Omental fat pad (tissue), 4 donors: ENCODE results near the gene CPZ. TPM values are rescaled to one million over a fixed set of nuclear protein-coding genes. Genes with fewer than 3 reads are reported as not detected.

ENCODE experiments used
- ATAC-seq: fragments of 150-250 bp; one replicate; pipeline ENCODE4 v1.9.1; 2016; ENCODE audit warnings: mild to moderate bottlenecking, moderate library complexity; ENCODE audit not compliant: low FRiP score
- DNase-seq: peaks from one replicate; pipeline ENCODE4 v3.0.0-alpha.2; 2019; ENCODE audit warnings: low spot score
- CTCF ChIP-seq, 3 donors: fragments of 450-650 bp; IDR thresholded peaks; one replicate each; pipeline ENCODE4 v1.5.1; 2016 to 2017; ENCODE audit warnings: antibody characterized with exemption in 3 of 3, mild to moderate bottlenecking in 3 of 3, moderate library complexity in 2 of 3
- total RNA-seq, 4 donors: library from RNA; depleted of rRNA; stranded (reverse); fragments of >200 nt; gene quantifications; one replicate each; pipeline ENCODE4 v1.1.0, GENCODE V29; 2016

CPZ gene
- total RNA-seq, 4 donors from 2014 or later: 0.32 to 14.2 (median 8.4) TPM

GRCh38 chr4:8546766-8547107 lies 45.8 kb upstream of the CPZ start:
- no peak for TF ChIP-seq CTCF (IDR thresholded peaks at IDR 0.05)
- ATAC-seq: no peak
- DNase-seq: no peak

GRCh38 chr4:8547108-8547911 lies 45.3 kb upstream of the CPZ start:
- TF ChIP-seq CTCF (IDR thresholded peaks at IDR 0.05): no peak
- ATAC-seq: peak; percentile 7
- DNase-seq: no peak

- no peak for TF ChIP-seq CTCF (IDR thresholded peaks at IDR 0.05)
- DNase-seq (no peak), ATAC-seq (no peak)
Observed at GRCh38 chr4:8547912-8548730, 44.4 kb upstream of the CPZ start.

- TF ChIP-seq CTCF (IDR thresholded peaks at IDR 0.05): no peak
- no peak for ATAC-seq
Observed at GRCh38 chr4:8548731-8549351, 43.7 kb upstream of the CPZ start.

GRCh38 chr4:8549352-8549931 lies 43.1 kb upstream of the CPZ start:
- ATAC-seq: peak; percentile 14

More at GRCh38 chr4:8548731-8549351, 43.7 kb upstream of the CPZ start:
- no peak for DNase-seq

GRCh38 chr4:8550691-8551090 lies 41.9 kb upstream of the CPZ start:
- DNase-seq: no peak
- ATAC-seq: no peak
- TF ChIP-seq CTCF (IDR thresholded peaks at IDR 0.05): no peak

More at GRCh38 chr4:8549352-8549931, 43.1 kb upstream of the CPZ start:
- no peak for TF ChIP-seq CTCF (IDR thresholded peaks at IDR 0.05)
- no peak for DNase-seq
